CD4-positive, alpha-beta T cell treated with Interleukin-6 at 100 ng/mL for 8 hours (primary cell): ENCODE data around the gene MARCHF10.
"Not testable (repeated sequence)": the region's sequence is repeated elsewhere in the genome, so short reads cannot be mapped to it uniquely, and the experiment has no call there.

Experiments used
- DNase-seq: peaks from one replicate; pipeline ENCODE4 v3.0.0-alpha.2; 2020; ENCODE audit warnings: mixed read lengths, low spot score

Gene MARCHF10

GRCh38 chr17:62698459-62698858, 109.7 kb downstream of the MARCHF10 start:
- DNase-seq = not testable (repeated sequence)

- DNase-seq = no peak
Observed at GRCh38 chr17:62696726-62697490, 111.2 kb downstream of the MARCHF10 start.

- DNase-seq = no peak
Observed at GRCh38 chr17:62696256-62696655, 111.9 kb downstream of the MARCHF10 start.

GRCh38 chr17:62695093-62695738, 112.9 kb downstream of the MARCHF10 start:
- not testable (repeated sequence) for DNase-seq

GRCh38 chr17:62693616-62694409, 114.3 kb downstream of the MARCHF10 start:
- DNase-seq = no peak

- DNase-seq = no peak
Observed at GRCh38 chr17:62692721-62693431, 115.2 kb downstream of the MARCHF10 start.

- DNase-seq = no peak
Observed at GRCh38 chr17:62692159-62692651, 115.9 kb downstream of the MARCHF10 start.

- DNase-seq = not testable (repeated sequence)
Observed at GRCh38 chr17:62691589-62691915, 116.6 kb downstream of the MARCHF10 start.

- DNase-seq = no peak
Observed at GRCh38 chr17:62690168-62690897, 117.8 kb downstream of the MARCHF10 start.

GRCh38 chr17:62689441-62690167, 118.5 kb downstream of the MARCHF10 start:
- DNase-seq = no peak

GRCh38 chr17:62688398-62689160, 119.5 kb downstream of the MARCHF10 start:
- no peak for DNase-seq

GRCh38 chr17:62687997-62688396, 120.1 kb downstream of the MARCHF10 start:
- DNase-seq = no peak

- no peak for DNase-seq
Observed at GRCh38 chr17:62684179-62684578, 123.9 kb downstream of the MARCHF10 start.

GRCh38 chr17:62681939-62682381, 126.2 kb downstream of the MARCHF10 start:
- DNase-seq = no peak

- DNase-seq = no peak
Observed at GRCh38 chr17:62681061-62681938, 126.8 kb downstream of the MARCHF10 start.

GRCh38 chr17:62680541-62681052, 127.5 kb downstream of the MARCHF10 start:
- DNase-seq = no peak

GRCh38 chr17:62679866-62680377, 128.2 kb downstream of the MARCHF10 start:
- DNase-seq = no peak

GRCh38 chr17:62678214-62678919, 129.7 kb downstream of the MARCHF10 start:
- DNase-seq = no peak
